Measurements from ENCODE around the gene NUP107.

DNA sequence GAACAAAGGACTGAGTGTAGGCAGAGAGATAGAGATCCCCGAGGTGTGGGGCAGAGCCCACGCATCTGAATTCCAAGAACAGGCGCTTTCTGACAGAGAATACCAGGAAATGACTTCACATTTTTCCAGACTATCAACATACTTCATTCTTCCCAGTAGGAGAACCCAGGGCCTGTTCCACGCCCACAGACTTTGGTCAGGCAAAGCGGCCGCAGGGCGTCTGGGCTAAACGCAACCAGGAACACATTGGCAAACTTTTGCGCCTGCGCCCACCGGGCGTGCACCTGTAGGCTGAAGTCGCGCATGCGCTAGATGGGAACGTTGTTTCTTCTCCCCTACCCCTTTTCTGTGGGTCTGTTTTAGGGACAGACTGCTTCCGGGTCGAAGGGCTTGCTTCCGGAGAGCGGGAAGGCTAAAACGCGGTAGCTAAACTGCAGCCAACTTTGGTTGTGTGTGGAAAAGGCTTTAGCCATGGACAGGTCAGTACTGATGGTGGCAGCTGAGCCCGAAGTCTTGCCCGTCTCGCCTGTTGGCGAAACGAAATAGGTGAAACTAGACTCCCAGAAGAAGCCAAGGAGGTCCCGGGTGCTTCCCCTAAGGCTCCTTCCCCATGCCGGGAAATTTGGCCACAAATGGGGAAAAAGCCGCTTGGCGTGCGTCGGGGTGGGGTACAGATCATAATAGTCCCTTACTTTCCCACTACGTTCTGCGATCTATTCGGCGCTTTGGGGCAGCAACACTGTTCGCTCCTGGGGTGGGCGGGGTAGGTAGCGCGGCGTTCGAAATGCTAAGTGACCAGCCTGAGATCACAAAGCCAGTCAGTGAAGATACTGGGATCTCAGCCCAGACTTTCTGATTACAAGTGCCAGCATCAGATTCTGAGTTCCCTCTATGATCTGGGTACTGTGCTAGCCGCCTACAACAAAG lies at the start of gene NUP107:
- no peak for TF ChIP-seq TP53 (CRISPR knock-in tag; IDR thresholded peaks at IDR 0.05)
- TF ChIP-seq, protein P1, sequence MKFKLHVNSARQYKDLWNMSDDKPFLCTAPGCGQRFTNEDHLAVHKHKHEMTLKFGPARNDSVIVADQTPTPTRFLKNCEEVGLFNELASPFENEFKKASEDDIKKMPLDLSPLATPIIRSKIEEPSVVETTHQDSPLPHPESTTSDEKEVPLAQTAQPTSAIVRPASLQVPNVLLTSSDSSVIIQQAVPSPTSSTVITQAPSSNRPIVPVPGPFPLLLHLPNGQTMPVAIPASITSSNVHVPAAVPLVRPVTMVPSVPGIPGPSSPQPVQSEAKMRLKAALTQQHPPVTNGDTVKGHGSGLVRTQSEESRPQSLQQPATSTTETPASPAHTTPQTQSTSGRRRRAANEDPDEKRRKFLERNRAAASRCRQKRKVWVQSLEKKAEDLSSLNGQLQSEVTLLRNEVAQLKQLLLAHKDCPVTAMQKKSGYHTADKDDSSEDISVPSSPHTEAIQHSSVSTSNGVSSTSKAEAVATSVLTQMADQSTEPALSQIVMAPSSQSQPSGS (CRISPR knock-in tag; IDR thresholded peaks at IDR 0.05; ENCODE audit: borderline replicate concordance, low read depth): no peak
- TF ChIP-seq ESRRA (CRISPR knock-in tag; IDR thresholded peaks at IDR 0.05; ENCODE audit: borderline replicate concordance): no peak
- peak; percentile 79; the same call in 1 of the 2 replicates for TF ChIP-seq MYBL2 (CRISPR knock-in tag; IDR thresholded peaks at IDR 0.05)
- no peak for TF ChIP-seq CTCF (IDR thresholded peaks at IDR 0.05)
- no peak for TF ChIP-seq TCF7 (CRISPR knock-in tag; IDR thresholded peaks at IDR 0.05; ENCODE audit: low read depth)
- TF ChIP-seq SP1 (CRISPR knock-in tag; conservative IDR thresholded peaks at IDR 0.05): peak; percentile 87
- TF ChIP-seq KAT7 (CRISPR knock-in tag; IDR thresholded peaks at IDR 0.05; ENCODE audit: borderline replicate concordance): peak; percentile 56; the same call in 1 of the 2 replicates
- TF ChIP-seq NFATC4 (CRISPR knock-in tag; IDR thresholded peaks at IDR 0.05): no peak
- TF ChIP-seq, protein P2, sequence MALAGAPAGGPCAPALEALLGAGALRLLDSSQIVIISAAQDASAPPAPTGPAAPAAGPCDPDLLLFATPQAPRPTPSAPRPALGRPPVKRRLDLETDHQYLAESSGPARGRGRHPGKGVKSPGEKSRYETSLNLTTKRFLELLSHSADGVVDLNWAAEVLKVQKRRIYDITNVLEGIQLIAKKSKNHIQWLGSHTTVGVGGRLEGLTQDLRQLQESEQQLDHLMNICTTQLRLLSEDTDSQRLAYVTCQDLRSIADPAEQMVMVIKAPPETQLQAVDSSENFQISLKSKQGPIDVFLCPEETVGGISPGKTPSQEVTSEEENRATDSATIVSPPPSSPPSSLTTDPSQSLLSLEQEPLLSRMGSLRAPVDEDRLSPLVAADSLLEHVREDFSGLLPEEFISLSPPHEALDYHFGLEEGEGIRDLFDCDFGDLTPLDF (CRISPR knock-in tag; IDR thresholded peaks at IDR 0.05): no peak
- TF ChIP-seq AFF4 (CRISPR knock-in tag; IDR thresholded peaks at IDR 0.05; ENCODE audit: borderline replicate concordance): peak; percentile 32; the same call in 1 of the 2 replicates
